Measurements from ENCODE around the gene ZNF646.
A peak's percentile ranks its signal among the peaks of the same experiment; 100 is the strongest.

The ZNF646 gene

DNA sequence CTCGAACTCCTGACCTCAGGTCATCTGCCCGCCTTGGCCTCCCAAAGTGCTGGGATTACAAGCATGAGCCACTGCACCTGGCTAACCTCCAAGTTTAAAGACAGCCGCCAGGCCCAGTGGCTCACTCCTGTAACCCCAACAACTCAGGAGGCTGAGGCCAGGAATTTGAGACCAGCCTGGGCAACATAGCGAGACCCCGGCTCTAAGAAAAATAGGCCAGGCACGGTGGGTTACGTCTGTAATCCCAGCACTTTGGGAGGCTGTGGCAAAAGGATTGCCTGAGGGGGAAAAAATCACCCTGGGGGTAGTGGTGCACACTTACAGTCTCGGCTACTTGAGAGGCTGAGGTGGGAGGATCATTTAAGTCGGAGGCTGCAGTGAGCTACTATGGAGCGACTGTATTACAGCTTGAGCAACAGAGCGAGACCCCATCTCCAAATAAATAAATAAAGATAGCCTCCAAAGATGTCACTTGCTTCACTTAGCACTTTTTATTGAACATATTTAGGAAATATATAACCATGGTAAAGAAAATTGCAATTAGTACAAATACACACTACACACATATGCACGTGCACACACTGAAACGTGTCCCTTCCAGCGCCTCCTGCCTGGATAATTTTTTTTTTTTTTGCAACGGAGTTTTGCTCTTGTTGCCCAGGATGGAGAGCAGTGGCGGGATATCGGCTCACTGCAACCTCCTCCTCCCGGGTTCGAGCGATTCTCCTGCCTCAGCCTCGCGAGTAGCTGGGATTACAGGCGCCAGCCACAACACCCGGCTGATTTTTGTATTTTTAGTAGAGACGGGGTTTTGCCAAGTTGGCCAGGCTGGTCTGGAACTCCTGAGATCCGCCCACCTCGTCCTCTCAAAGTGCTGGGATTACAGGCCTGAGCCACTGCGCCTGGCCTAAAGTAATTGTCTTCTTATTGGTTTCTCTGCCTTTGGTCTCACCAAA, 32.6 kb downstream of the ZNF646 start:
- no peak for DNase-seq

DNA sequence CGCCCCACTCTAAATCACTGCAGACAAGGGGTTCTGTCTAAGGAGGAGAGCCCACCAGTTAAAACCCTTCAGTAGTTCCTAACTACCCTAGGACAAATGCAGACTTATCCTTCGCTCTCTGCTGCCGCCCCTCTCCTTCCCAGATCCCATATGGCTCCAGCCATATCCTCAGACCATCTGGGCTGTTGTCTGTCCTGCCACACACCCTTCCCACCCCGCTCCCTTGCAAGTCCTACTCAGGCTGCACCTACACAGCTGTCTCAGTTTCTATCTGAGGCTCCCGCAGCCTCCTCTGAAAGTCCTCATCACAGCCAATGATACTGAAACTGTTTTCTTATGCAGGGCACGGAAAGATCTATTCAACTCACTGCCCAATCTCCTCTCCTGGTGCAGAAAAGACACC, 33.2 kb downstream of the ZNF646 start:
- DNase-seq = no peak

GRCh38 chr16:31108035-31108793, 34.0 kb downstream of the ZNF646 start, which contains the start of gene BCKDK:
Gene BCKDK (plus strand): TSS chr16:31108386. CDS start chr16:31109224, 838 bp downstream.
- DNase-seq = peak in 47 of 56 donors; percentile 17 to 83 (median 52)

- DNase-seq = peak in 1 of 56 donors; percentile 54
Measured at GRCh38 chr16:31108794-31109558, 34.8 kb downstream of the ZNF646 start.

DNA sequence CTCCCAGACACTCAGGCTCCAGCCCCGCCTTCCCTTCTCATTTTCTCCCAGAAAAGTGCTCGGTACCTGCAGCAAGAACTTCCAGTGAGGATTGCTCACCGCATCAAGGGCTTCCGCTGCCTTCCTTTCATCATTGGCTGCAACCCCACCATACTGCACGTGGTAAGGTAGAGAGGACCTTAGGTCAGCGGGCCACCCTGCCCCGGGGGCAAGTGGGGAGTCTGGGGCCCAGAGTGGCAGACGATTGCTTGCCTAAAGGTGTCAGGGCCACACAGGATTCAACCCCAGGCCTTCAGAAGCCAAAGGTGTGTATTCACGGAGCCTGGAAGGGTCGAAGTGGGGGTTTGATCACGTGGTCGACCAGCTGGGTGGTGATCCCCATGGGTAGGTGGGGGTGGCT, 35.4 kb downstream of the ZNF646 start:
- no peak for DNase-seq

DNA sequence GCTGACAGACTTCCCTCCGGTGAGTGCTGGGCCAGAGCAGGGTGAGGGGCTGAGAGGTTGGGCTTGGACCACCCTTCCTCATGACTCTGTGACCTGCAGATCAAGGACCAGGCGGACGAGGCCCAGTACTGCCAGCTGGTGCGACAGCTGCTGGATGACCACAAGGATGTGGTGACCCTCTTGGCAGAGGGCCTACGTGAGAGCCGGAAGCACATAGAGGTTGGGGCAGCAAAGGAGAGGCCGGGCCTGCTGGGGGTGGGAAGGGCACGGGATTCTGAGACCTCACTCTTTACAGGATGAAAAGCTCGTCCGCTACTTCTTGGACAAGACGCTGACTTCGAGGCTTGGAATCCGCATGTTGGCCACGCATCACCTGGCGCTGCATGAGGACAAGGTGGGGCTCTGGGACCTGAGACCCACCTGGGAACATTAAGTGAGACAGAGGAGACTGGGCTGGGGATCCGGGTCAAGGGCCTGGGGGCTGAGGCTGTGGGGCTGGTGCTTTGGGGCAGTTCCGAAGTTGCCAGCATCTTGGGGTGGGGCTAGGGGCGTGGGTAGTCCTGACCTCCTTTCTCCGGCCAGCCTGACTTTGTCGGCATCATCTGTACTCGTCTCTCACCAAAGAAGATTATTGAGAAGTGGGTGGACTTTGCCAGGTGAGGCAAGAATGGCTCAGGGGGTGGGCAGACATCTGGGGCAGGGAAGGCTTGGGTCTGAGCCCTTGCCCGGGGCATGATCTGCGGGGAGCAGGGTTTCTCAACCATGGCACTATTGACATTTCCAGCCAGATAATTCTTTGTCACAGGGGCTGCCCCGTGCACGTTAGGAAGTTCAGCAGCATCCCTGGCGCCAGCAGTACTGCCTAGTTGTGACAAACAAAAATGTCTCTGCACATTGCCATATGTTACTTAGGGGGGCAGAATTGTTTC, 36.1 kb downstream of the ZNF646 start:
- DNase-seq = no peak

DNA sequence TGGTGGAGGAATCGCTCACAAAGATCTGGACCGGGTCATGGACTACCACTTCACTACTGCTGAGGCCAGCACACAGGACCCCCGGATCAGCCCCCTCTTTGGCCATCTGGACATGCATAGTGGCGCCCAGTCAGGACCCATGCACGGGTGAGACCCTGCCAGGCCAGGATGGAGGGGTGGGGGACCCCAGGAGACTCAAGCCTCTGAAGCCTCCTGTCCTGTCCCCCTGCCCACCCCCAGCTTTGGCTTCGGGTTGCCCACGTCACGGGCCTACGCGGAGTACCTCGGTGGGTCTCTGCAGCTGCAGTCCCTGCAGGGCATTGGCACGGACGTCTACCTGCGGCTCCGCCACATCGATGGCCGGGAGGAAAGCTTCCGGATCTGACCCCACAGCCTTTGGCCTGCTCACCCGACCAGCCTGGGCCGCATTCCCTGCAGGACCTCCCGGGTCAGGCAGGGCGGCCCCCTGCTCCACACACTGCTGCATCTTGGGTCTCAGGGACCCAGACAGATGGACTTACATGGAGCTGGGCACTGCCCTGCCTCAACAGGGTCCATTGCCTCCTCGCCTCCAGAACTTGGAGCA, 37.8 kb downstream of the ZNF646 start:
- no peak for DNase-seq

- DNase-seq = no peak
Measured at GRCh38 chr16:31112711-31113110, 38.5 kb downstream of the ZNF646 start.

DNA sequence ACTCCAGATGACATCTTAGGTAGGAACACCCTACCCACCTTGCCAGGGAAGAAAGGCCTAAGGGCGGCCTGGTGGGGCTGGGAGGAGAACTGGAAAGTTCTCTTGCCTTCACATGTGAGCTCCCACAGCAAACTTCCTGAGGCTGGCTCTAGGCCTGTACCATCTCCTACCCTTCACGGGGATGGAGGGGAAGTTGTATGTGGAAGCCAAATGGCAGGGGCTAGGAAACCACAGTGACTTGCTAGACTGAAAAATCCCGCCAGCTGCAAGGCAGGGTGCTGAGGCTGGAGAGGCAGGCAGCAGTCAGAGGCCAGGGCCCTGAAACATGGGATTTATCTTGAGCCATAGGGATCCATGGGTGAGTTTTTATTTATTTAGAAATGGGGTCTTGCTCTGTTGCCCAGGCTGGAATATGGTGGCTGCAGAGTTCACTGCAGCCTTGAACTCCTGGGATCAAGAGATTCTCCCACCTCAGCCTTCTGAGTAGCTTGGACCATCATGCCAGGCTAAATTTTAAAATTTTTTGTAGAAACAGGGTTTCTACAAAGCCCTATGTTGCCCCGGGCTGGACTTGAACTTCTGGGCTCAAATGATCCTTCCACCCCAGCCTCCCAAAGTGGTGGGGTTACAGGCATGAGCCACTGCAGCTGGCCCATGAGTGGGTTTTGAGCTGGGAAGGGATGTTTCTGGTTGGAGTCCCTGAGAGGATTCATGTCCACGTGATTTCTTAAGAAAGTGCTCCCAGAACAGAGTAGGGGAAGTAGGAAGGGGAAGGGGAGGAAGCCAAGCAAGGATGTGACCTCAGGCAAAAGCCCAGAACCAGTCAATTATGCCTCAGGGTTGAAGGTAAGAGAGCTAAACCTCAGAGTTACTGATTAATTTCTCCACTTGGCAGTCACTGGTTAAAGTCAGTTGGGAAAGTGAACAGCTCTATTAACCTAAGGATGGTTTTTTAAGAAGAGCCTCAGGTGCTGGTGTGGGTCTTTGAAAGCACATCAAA, 39.2 kb downstream of the ZNF646 start:
- no peak for DNase-seq

- no peak for DNase-seq
Measured at GRCh38 chr16:31114468-31114867, 40.2 kb downstream of the ZNF646 start.

GRCh38 chr16:31117384-31118222, 43.4 kb downstream of the ZNF646 start, which contains the start of gene KAT8:
Gene KAT8 (plus strand): TSS chr16:31117664. CDS start chr16:31117682, 18 bp downstream.
- peak; percentile 73 to 99 (median 96) for DNase-seq

- DNase-seq = no peak
Measured at GRCh38 chr16:31118223-31119155, 44.3 kb downstream of the ZNF646 start.

GRCh38 chr16:31120129-31120528, 45.9 kb downstream of the ZNF646 start:
- DNase-seq = no peak

GRCh38 chr16:31125844-31126243, 51.6 kb downstream of the ZNF646 start:
- DNase-seq = no peak

GRCh38 chr16:31127182-31127581, 53.0 kb downstream of the ZNF646 start:
- no peak for DNase-seq

All from nucleus accumbens (tissue), 56 donors.